Sigmoid colon (tissue), 7 donors: ENCODE data around the gene MAML3. TPM values are rescaled to one million over a fixed set of nuclear protein-coding genes. Genes with fewer than 3 reads are reported as not detected.

Experiments used
- DNase-seq: peaks from one replicate; pipeline ENCODE4 v3.0.0-alpha.2; 2019
- H3K27ac ChIP-seq, 4 donors: fragments of 200-600 bp; sonication (generic); one replicate each; pipeline ENCODE4 v1.5.1; 2016 to 2019; ENCODE audit warnings: mild to moderate bottlenecking in 1 of 4
- H3K27me3 ChIP-seq, 3 donors: fragments of 200-600 bp; sonication (generic); one replicate each; pipeline ENCODE4 v1.5.1; 2019; ENCODE audit warnings: mild to moderate bottlenecking in 1 of 3
- H3K36me3 ChIP-seq, 4 donors: fragments of 200-600 bp; sonication (generic); one replicate each; pipeline ENCODE4 v1.5.1; 2016 to 2019
- H3K4me1 ChIP-seq, 4 donors: fragments of 200-600 bp; sonication (generic); one replicate each; pipeline ENCODE4 v1.5.1; 2017 to 2019
- H3K4me3 ChIP-seq, 4 donors: fragments of 200-600 bp; sonication (generic); one replicate each; pipeline ENCODE4 v1.5.1; 2017 to 2019; ENCODE audit warnings: mild to moderate bottlenecking in 2 of 4, moderate library complexity in 1 of 4
- H3K9me3 ChIP-seq, 4 donors: fragments of 200-600 bp in 3 of 4; sonication (generic) in 3 of 4; one replicate each; pipeline versions ENCODE4 v1.5.1 to v1.6.1; 2013 to 2019
- CTCF ChIP-seq, 4 experiments: fragments of 450-650 bp in 3 of 4; fragments of 200-600 bp in 1 of 4; IDR thresholded peaks; one replicate each; pipeline ENCODE4 v1.5.1; 2016 to 2019; ENCODE audit warnings: antibody characterized with exemption in 4 of 4, mild to moderate bottlenecking in 3 of 4, moderate library complexity in 2 of 4
- EP300 ChIP-seq, 4 donors: sonication (generic); formaldehyde crosslinking; IDR thresholded peaks; one replicate each; pipeline ENCODE4 v1.6.1; 2017; ENCODE audit warnings: antibody characterized with exemption in 4 of 4
- POLR2A ChIP-seq, 2 donors: fragments of 450-650 bp; IDR thresholded peaks; one replicate each; pipeline ENCODE4 v1.6.1; 2016; ENCODE audit warnings: antibody characterized with exemption in 2 of 2, mild to moderate bottlenecking in 2 of 2, moderate library complexity in 2 of 2
- POLR2AphosphoS5 ChIP-seq, 4 donors: sonication (generic); formaldehyde crosslinking; IDR thresholded peaks; one replicate each; pipeline ENCODE4 v1.6.1; 2017; ENCODE audit warnings: antibody characterized with exemption in 4 of 4
- WGBS, 2 donors: extraction: QIAGEN DNeasy Blood & Tissue Kit; methylation state at CpG; one replicate each; pipeline ENCODE4 v1.1.7; 2013; 5-methylcytosine and 5-hydroxymethylcytosine counted together
- intact Hi-C: fragments of 100-400 bp; cut with DNase I; formaldehyde crosslinking; loops from one replicate; pipeline ENCODE4 v1.15.1; 2023
- polyA plus RNA-seq, 3 donors: library from polyadenylated mRNA; stranded (reverse); fragments of 200-250 nt; gene quantifications; one replicate each; pipeline ENCODE4 v1.2.3, GENCODE V29; 2013
- total RNA-seq, 4 donors: library from RNA; depleted of rRNA; stranded (reverse); fragments of >200 nt; gene quantifications; one replicate each; pipeline ENCODE4 v1.1.0, GENCODE V29; 2016
- donor health status: healthy with polysubstance abuse.
- donor health status: Bipolar disorder and iron deficiency.
- donor health status: healthy.

Gene MAML3
- total and polyA plus RNA-seq, 7 donors = 3.5 to 16.3 (median 5.4) TPM

GRCh38 chr4:139966383-139966782 lies 187.6 kb downstream of the MAML3 start:
- no peak for DNase-seq

GRCh38 chr4:139965789-139966188 lies 188.2 kb downstream of the MAML3 start:
- DNase-seq = no peak
- Histone ChIP-seq H3K9me3 (no peaks in the 10 kb centered on the region), H3K27ac (no peak overlapping the region), H3K27me3 (no peaks in the 10 kb centered on the region), H3K4me1 (peaks cover 0 to 43% (median 28%) of the 10 kb centered on the region in 4 donors), H3K4me3 (no peak overlapping the region), H3K36me3 (no peaks in the 10 kb centered on the region)
- TF ChIP-seq POLR2A (IDR thresholded peaks at IDR 0.05) (no peak), POLR2AphosphoS5 (IDR thresholded peaks at IDR 0.05) (no peak), EP300 (IDR thresholded peaks at IDR 0.05) (no peak), CTCF (IDR thresholded peaks at IDR 0.05) (no peak)
- WGBS, 2 donors = 80 to 87% methylated on average over 1 of the region's 1 CpG
- intact Hi-C loops = no loop called here

More at GRCh38 chr4:139966383-139966782, 187.6 kb downstream of the MAML3 start:
- Histone ChIP-seq H3K27me3 (no peaks in the 10 kb centered on the region), H3K36me3 (no peaks in the 10 kb centered on the region), H3K4me1 (peaks cover 0 to 43% (median 28%) of the 10 kb centered on the region in 4 donors), H3K27ac (peak overlapping the region in 1 of 4 donors; percentile 25), H3K9me3 (no peaks in the 10 kb centered on the region), H3K4me3 (no peak overlapping the region)
- WGBS, 2 donors = 91 to 93% methylated on average over 4 of the region's 4 CpGs
- TF ChIP-seq POLR2A (IDR thresholded peaks at IDR 0.05) (no peak), EP300 (IDR thresholded peaks at IDR 0.05) (no peak), POLR2AphosphoS5 (IDR thresholded peaks at IDR 0.05) (no peak), CTCF (IDR thresholded peaks at IDR 0.05) (no peak)
- intact Hi-C loops = no loop called here

- no peak overlapping the region for H3K27ac ChIP-seq
- intact Hi-C loops = no loop called here
- DNase-seq = no peak
- H3K4me3 ChIP-seq = no peak overlapping the region
- WGBS, 2 donors = 97% methylated on average over 1 of the region's 1 CpG
- no peaks in the 10 kb centered on the region for H3K27me3 ChIP-seq
- peaks cover 0 to 31% (median 25%) of the 10 kb centered on the region in 4 donors for H3K4me1 ChIP-seq
- H3K36me3 ChIP-seq = no peaks in the 10 kb centered on the region
- TF ChIP-seq POLR2AphosphoS5 (IDR thresholded peaks at IDR 0.05) (no peak), EP300 (IDR thresholded peaks at IDR 0.05) (no peak), POLR2A (IDR thresholded peaks at IDR 0.05) (no peak), CTCF (IDR thresholded peaks at IDR 0.05) (no peak)
- H3K9me3 ChIP-seq = no peaks in the 10 kb centered on the region
Observed at GRCh38 chr4:139963708-139964107, 190.3 kb downstream of the MAML3 start.

- Histone ChIP-seq H3K27ac (no peak overlapping the region), H3K4me1 (peaks cover 0 to 28% (median 17%) of the 10 kb centered on the region in 4 donors)
Observed at GRCh38 chr4:139962130-139962684, 191.8 kb downstream of the MAML3 start.

More at GRCh38 chr4:139962130-139962684, 191.8 kb downstream of the MAML3 start:
- no peak for TF ChIP-seq POLR2A (IDR thresholded peaks at IDR 0.05)
- TF ChIP-seq EP300 (IDR thresholded peaks at IDR 0.05) = no peak
- no peak for TF ChIP-seq CTCF (IDR thresholded peaks at IDR 0.05)
- TF ChIP-seq POLR2AphosphoS5 (IDR thresholded peaks at IDR 0.05) = no peak
- intact Hi-C loops = no loop called here
- H3K4me3 ChIP-seq = no peak overlapping the region
- WGBS, 2 donors = 58 to 78% methylated on average over 2 of the region's 2 CpGs
- DNase-seq = no peak
- no peaks in the 10 kb centered on the region for H3K9me3 ChIP-seq
- H3K27me3 ChIP-seq = no peaks in the 10 kb centered on the region
- no peaks in the 10 kb centered on the region for H3K36me3 ChIP-seq
